Measurements from ENCODE around the gene CDC14A. TPM values are rescaled to one million over a fixed set of nuclear protein-coding genes. Genes with fewer than 3 reads are reported as not detected.
A peak's percentile ranks its signal among the peaks of the same experiment; 100 is the strongest.
"Not testable (repeated sequence)": the region's sequence is repeated elsewhere in the genome, so short reads cannot be mapped to it uniquely, and the experiment has no call there.

CDC14A gene
- total RNA-seq, 1 experiment from 2014 or later: 12.2 TPM

- Histone ChIP-seq H3K36me3 (replicated peaks; ENCODE audit: control insufficient read depth, insufficient read depth, low read length) (no peaks in the 10 kb centered on the region), H3K27me3 (ENCODE audit: control insufficient read depth, insufficient read depth, low read length) (no peaks in the 10 kb centered on the region), H3K4me3 (ENCODE audit: insufficient read depth, low read depth, low read length) (no peak overlapping the region)
- no peak for DNase-seq
These were observed 28.7 kb upstream of the CDC14A start for GRCh38 chr1:100323419-100324106.

DNA sequence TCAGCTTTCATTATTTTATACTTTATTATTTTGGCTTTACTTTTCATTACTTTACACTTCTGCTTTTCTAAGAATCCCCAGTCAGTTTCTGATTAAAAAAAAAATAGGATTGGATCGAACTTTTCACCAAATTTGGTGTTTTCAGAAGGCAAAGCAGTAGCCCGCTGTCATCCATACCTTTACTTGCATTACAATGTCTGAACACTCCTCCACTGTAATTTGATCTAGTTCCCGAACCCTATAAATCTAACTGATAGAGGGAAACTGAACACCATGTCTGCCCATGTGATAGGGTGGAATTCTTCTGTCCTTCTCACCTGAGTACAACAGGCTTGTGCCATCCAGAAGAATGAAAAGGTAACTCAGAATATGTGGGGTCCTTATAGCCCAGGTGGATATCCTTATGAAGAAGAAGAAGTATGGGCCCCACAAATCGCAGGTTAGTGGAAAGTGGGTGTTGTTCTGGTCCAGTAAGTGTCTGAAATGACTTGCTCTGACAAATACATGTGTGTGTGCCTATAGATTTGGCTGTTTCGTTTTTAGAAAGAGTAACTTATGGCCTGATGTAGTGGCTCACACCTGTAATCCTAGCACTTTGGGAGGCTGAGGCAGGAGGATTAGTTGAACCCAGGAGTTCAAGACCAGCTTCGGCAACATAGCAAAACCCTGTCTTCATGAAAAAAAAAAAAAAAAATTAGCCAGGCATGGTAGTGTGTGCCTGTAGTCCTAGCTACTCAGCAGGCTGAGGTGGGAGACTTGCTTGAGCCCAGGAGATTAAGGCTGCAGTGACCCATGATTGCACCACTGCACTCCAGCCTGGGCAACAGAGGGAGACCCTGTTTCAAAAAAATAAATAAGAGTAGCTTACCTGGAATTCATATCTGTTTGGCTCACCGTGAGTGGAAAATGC lies 26.6 kb upstream of the CDC14A start:
- peak; percentile 45 for DNase-seq
- Histone ChIP-seq H3K36me3 (replicated peaks; ENCODE audit: control insufficient read depth, insufficient read depth, low read length) (no peaks in the 10 kb centered on the region), H3K4me3 (ENCODE audit: insufficient read depth, low read depth, low read length) (no peak overlapping the region), H3K27me3 (ENCODE audit: control insufficient read depth, insufficient read depth, low read length) (no peaks in the 10 kb centered on the region)

GRCh38 chr1:100326325-100326670 lies 26.0 kb upstream of the CDC14A start:
- H3K27me3 ChIP-seq (ENCODE audit: control insufficient read depth, insufficient read depth, low read length); H3K4me3 ChIP-seq (ENCODE audit: insufficient read depth, low read depth, low read length); H3K36me3 ChIP-seq (replicated peaks; ENCODE audit: control insufficient read depth, insufficient read depth, low read length); DNase-seq: not testable (repeated sequence)

DNA sequence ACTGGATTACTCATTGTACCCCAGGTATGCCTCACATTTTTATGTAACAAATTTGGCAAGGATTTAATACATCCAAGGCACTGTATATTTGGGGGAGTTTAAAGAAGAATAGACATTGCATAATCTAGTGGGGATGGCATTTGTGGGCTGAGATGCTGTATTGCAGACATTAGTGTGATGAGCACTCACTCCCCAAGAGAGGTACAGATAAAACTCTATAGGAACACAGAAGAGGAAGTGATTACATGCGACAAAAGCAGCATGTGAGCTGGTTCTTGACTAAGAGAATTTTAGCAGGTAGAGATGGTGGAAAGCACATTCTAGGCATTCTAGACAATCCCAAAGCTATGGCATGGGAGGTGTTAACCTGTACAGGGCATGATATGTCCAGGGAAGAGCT lies 24.2 kb upstream of the CDC14A start:
- Histone ChIP-seq H3K27me3 (ENCODE audit: control insufficient read depth, insufficient read depth, low read length) (no peaks in the 10 kb centered on the region), H3K36me3 (replicated peaks; ENCODE audit: control insufficient read depth, insufficient read depth, low read length) (no peaks in the 10 kb centered on the region), H3K4me3 (ENCODE audit: insufficient read depth, low read depth, low read length) (no peak overlapping the region)
- no peak for DNase-seq

- H3K4me3 ChIP-seq (ENCODE audit: insufficient read depth, low read depth, low read length); H3K27me3 ChIP-seq (ENCODE audit: control insufficient read depth, insufficient read depth, low read length); DNase-seq; H3K36me3 ChIP-seq (replicated peaks; ENCODE audit: control insufficient read depth, insufficient read depth, low read length): not testable (repeated sequence)
These were observed 21.2 kb upstream of the CDC14A start for GRCh38 chr1:100331146-100331545.

DNA sequence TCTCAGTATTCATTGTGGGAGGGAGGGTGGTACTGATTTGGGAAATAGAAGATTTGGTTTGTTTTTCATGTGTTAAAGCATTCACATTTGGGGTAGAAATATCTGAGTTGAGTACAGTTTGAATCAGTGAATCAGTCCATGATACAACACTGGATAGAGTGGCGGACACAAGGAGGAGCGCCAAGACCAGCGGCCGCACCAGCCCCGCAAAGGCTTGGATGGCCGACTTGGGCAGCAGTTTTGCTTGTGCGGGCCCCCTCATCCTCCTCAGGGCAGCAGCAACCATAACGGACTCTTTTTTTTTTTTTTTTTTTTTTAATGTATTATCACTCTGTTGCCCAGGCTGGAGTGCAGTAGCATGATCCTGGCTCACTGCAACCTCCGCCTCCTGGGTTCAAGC lies 20.0 kb upstream of the CDC14A start:
- DNase-seq: no peak
- Histone ChIP-seq H3K4me3 (ENCODE audit: insufficient read depth, low read depth, low read length) (no peak overlapping the region), H3K27me3 (ENCODE audit: control insufficient read depth, insufficient read depth, low read length) (no peaks in the 10 kb centered on the region)

DNA sequence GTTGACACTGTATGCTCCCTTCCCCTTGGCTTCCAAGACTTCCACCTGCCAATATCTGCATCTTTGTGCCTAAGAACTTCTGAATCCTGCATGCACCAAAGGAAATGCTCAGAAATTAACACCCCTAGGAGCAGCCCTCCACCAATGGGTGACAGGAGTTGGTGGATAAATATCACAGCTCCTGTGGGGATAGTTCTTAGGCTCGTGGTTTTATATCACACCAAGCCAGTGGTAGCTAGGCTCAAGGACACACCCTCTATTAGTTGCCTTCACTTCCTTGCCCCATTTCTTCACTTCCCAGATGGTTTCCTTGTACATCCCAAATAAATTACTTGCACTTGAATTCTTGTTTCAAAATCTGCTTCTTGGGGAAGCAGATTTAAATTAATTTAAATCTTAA lies 16.9 kb upstream of the CDC14A start:
- no peak for DNase-seq
- H3K36me3 ChIP-seq (replicated peaks; ENCODE audit: control insufficient read depth, insufficient read depth, low read length): no peaks in the 10 kb centered on the region

More for the DNA sequence above, 20.0 kb upstream of the CDC14A start:
- H3K36me3 ChIP-seq (replicated peaks; ENCODE audit: control insufficient read depth, insufficient read depth, low read length): no peaks in the 10 kb centered on the region

DNA sequence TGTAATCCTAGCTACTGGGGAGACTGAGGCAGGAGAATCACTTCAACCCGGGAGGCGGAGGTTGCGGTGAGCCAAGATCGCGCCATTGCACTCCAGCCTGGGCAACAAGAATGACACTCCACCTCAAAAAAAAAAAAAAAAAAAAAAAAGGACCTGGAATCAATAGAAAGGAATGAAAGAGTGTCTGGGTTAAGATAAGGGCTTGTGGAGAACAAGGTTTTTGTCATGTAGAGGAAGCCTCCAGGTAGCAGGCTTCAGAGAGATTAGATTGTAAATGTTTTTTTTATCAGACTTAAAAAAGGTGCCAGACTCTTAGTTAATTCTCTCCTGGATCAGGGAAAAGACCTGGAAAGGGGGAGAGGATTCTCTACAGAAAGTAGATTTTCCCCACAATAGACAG lies 14.4 kb upstream of the CDC14A start:
- H3K4me3 ChIP-seq (ENCODE audit: insufficient read depth, low read depth, low read length); H3K36me3 ChIP-seq (replicated peaks; ENCODE audit: control insufficient read depth, insufficient read depth, low read length); H3K27me3 ChIP-seq (ENCODE audit: control insufficient read depth, insufficient read depth, low read length); DNase-seq: not testable (repeated sequence)

More for the DNA sequence above, 16.9 kb upstream of the CDC14A start:
- H3K27me3 ChIP-seq (ENCODE audit: control insufficient read depth, insufficient read depth, low read length): no peaks in the 10 kb centered on the region
- no peak overlapping the region for H3K4me3 ChIP-seq (ENCODE audit: insufficient read depth, low read depth, low read length)

GRCh38 chr1:100339735-100340134 lies 12.6 kb upstream of the CDC14A start:
- H3K4me3 ChIP-seq (ENCODE audit: insufficient read depth, low read depth, low read length); H3K36me3 ChIP-seq (replicated peaks; ENCODE audit: control insufficient read depth, insufficient read depth, low read length); H3K27me3 ChIP-seq (ENCODE audit: control insufficient read depth, insufficient read depth, low read length); DNase-seq: not testable (repeated sequence)

- no peaks in the 10 kb centered on the region for H3K27me3 ChIP-seq (ENCODE audit: control insufficient read depth, insufficient read depth, low read length)
- no peak overlapping the region for H3K4me3 ChIP-seq (ENCODE audit: insufficient read depth, low read depth, low read length)
- DNase-seq: no peak
- H3K36me3 ChIP-seq (replicated peaks; ENCODE audit: control insufficient read depth, insufficient read depth, low read length): no peaks in the 10 kb centered on the region
These were observed 11.8 kb upstream of the CDC14A start for GRCh38 chr1:100340494-100340893.

GRCh38 chr1:100342348-100342747 lies 10.0 kb upstream of the CDC14A start:
- DNase-seq: no peak
- Histone ChIP-seq H3K4me3 (ENCODE audit: insufficient read depth, low read depth, low read length) (no peak overlapping the region), H3K27me3 (ENCODE audit: control insufficient read depth, insufficient read depth, low read length) (no peaks in the 10 kb centered on the region), H3K36me3 (replicated peaks; ENCODE audit: control insufficient read depth, insufficient read depth, low read length) (no peaks in the 10 kb centered on the region)

- Histone ChIP-seq H3K4me3 (ENCODE audit: insufficient read depth, low read depth, low read length) (no peak overlapping the region), H3K36me3 (replicated peaks; ENCODE audit: control insufficient read depth, insufficient read depth, low read length) (no peaks in the 10 kb centered on the region), H3K27me3 (ENCODE audit: control insufficient read depth, insufficient read depth, low read length) (no peaks in the 10 kb centered on the region)
- no peak for DNase-seq
These were observed 8.4 kb upstream of the CDC14A start for GRCh38 chr1:100343897-100344296.

GRCh38 chr1:100344774-100345173 lies 7.5 kb upstream of the CDC14A start:
- H3K27me3 ChIP-seq (ENCODE audit: control insufficient read depth, insufficient read depth, low read length): no peaks in the 10 kb centered on the region
- no peaks in the 10 kb centered on the region for H3K36me3 ChIP-seq (replicated peaks; ENCODE audit: control insufficient read depth, insufficient read depth, low read length)
- no peak overlapping the region for H3K4me3 ChIP-seq (ENCODE audit: insufficient read depth, low read depth, low read length)
- DNase-seq: no peak

- Histone ChIP-seq H3K36me3 (replicated peaks; ENCODE audit: control insufficient read depth, insufficient read depth, low read length) (no peaks in the 10 kb centered on the region), H3K27me3 (ENCODE audit: control insufficient read depth, insufficient read depth, low read length) (no peaks in the 10 kb centered on the region), H3K4me3 (ENCODE audit: insufficient read depth, low read depth, low read length) (no peak overlapping the region)
- DNase-seq: no peak
These were observed 5.9 kb upstream of the CDC14A start for GRCh38 chr1:100346387-100346786.

Data from H7 (cell line).